ENCODE measurements around the gene OGFR.

The OGFR gene

DNA sequence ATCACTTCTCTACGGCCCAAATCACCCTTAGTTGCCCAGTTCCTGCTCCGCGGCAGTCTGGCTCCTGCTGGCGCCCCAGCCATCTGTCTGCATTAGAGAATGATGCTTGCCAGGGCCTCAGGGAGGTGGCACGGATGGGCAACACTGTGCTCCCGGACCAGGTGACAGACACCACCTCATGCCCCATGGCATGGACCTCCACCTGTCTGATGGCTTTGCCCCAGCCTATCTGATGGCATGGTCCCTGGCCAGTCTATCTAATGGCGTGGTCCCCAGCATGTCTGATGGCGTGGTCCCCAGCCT is 27.2 kb upstream of the OGFR start:
- Histone ChIP-seq H3K9me3 (ENCODE audit: severe bottlenecking) (no peaks in the 10 kb centered on the region), H3K27me3 (ENCODE audit: insufficient read depth, low read depth, severe bottlenecking) (no peaks in the 10 kb centered on the region), H3K27ac (peak overlapping the region; percentile 28), H3K4me3 (ENCODE audit: low read depth, low read length) (no peak overlapping the region), H3K36me3 (no peaks in the 10 kb centered on the region)
- no peak for DNase-seq
- TF ChIP-seq CTCF (IDR thresholded peaks at IDR 0.05; ENCODE audit: low read depth, low read length): no peak

- no peak for TF ChIP-seq CTCF (IDR thresholded peaks at IDR 0.05; ENCODE audit: low read depth, low read length)
- Histone ChIP-seq H3K9me3 (ENCODE audit: severe bottlenecking) (no peaks in the 10 kb centered on the region), H3K27ac (no peak overlapping the region; the same call in 1 of the 2 replicates), H3K4me3 (ENCODE audit: low read depth, low read length) (no peak overlapping the region), H3K36me3 (no peaks in the 10 kb centered on the region), H3K27me3 (ENCODE audit: insufficient read depth, low read depth, severe bottlenecking) (no peaks in the 10 kb centered on the region)
- no peak for DNase-seq
Measured at GRCh38 chr20:62778058-62778457, 26.6 kb upstream of the OGFR start.

DNA sequence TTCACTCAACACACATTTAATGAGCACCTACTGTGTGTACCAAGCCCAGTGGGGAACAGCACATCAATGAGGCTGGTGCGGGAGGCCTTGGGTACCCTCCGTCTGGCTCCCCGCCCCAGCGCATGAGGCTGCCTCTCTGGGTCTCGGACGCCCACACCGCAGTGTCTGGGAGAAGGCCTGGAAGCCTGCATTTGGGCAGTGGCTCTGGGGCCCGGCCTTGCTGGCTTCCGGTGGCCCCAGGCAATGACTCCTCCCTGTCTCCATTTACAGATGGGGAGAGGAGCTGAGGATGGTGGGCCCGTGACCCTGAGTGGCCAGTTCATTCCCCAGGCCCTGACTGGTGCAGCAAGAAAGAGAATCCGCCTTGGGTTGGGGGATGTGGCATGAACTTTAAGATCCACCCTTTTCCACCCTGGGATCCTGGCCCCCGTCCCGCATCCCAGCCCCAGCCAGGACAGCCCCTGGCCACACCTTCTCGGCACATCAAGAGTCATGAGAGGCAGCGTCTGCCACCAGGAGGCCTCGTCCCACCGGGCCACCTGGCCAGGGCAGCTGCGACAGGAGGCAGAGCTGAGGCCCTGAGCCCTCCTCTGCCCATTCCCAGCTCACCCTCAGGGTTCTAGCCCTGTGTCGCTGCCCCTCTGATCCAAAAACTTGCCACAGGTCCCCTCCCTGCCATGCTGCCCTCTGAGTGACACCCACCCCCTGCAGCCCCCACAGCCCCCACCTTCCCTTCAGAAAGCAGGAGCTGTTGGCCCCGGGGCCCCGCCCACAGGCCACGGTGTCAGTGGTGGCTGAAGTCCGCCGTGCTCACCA is 25.8 kb upstream of the OGFR start:
- Histone ChIP-seq H3K9me3 (ENCODE audit: severe bottlenecking) (no peaks in the 10 kb centered on the region), H3K36me3 (no peaks in the 10 kb centered on the region), H3K27ac (peak overlapping the region; percentile 85), H3K27me3 (ENCODE audit: insufficient read depth, low read depth, severe bottlenecking) (no peaks in the 10 kb centered on the region), H3K4me3 (ENCODE audit: low read depth, low read length) (no peak overlapping the region)
- peak; percentile 83 for DNase-seq
- TF ChIP-seq CTCF (IDR thresholded peaks at IDR 0.05; ENCODE audit: low read depth, low read length): peak; percentile 64

DNA sequence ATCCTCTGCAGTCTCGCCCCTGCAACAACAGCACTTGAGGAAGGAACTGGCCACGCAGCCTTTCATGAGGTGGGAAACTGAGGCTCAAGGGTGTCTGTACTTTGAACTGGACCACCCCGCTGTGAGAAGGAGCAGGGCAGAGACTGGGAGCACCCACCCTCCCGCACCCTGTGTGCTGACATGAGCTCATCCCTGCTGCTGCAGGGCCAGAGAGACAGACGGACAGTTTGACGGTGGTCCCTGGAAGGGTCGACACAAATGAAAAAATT is 25.3 kb upstream of the OGFR start:
- no peak for TF ChIP-seq CTCF (IDR thresholded peaks at IDR 0.05; ENCODE audit: low read depth, low read length)

DNA sequence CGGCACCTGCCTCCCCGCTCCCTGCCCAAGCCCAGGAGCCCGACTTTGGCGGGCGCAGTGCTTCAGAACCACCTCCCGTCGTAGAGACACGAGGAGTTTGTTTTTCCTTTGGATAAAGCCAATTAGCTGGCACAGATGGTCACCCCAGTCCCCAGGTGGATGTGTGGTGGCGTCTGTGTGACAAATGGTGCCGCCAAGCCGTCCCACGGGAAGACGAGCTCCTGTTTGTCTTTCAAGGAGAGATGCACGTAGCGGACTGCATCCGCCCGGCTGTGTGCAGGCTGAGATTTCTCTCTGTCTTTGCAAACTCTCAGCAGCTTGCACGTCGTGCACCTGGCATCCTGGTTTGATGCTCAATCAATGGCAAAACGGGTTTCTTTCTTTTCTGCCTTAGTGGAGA is 24.4 kb upstream of the OGFR start:
- peak; percentile 81 for DNase-seq
- TF ChIP-seq CTCF (IDR thresholded peaks at IDR 0.05; ENCODE audit: low read depth, low read length): no peak
- Histone ChIP-seq H3K36me3 (no peaks in the 10 kb centered on the region), H3K9me3 (ENCODE audit: severe bottlenecking) (no peaks in the 10 kb centered on the region), H3K27ac (peak overlapping the region; percentile 85), H3K27me3 (ENCODE audit: insufficient read depth, low read depth, severe bottlenecking) (no peaks in the 10 kb centered on the region), H3K4me3 (ENCODE audit: low read depth, low read length) (no peak overlapping the region)

More for the DNA sequence above, 25.3 kb upstream of the OGFR start:
- no peaks in the 10 kb centered on the region for H3K36me3 ChIP-seq
- no peaks in the 10 kb centered on the region for H3K27me3 ChIP-seq (ENCODE audit: insufficient read depth, low read depth, severe bottlenecking)
- no peak overlapping the region for H3K4me3 ChIP-seq (ENCODE audit: low read depth, low read length)
- H3K9me3 ChIP-seq (ENCODE audit: severe bottlenecking): no peaks in the 10 kb centered on the region
- H3K27ac ChIP-seq: peak overlapping the region; percentile 85
- DNase-seq: no peak

DNA sequence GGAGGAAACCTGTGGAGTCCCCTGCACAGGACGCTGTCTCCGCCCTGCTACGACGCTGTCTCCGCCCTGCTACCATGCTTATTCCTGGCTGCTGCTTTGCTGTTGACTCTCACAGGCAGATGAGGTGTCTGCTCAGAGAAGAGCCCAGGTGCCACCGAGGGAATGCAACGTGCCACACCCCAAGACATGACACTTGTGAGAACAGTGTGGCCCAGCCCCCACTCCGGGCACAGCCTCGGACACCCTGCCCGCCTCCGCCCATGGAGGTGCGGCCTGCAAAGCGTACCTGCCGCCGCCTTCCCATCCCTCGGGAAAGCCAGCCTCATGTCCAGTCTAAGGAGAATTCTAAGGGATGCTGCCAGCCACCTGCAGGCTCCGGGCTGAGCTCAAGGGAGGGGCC is 23.9 kb upstream of the OGFR start:
- H3K4me3 ChIP-seq (ENCODE audit: low read depth, low read length): no peak overlapping the region
- no peak for TF ChIP-seq CTCF (IDR thresholded peaks at IDR 0.05; ENCODE audit: low read depth, low read length)
- no peaks in the 10 kb centered on the region for H3K9me3 ChIP-seq (ENCODE audit: severe bottlenecking)
- no peaks in the 10 kb centered on the region for H3K27me3 ChIP-seq (ENCODE audit: insufficient read depth, low read depth, severe bottlenecking)
- no peaks in the 10 kb centered on the region for H3K36me3 ChIP-seq
- peak overlapping the region; percentile 85 for H3K27ac ChIP-seq
- peak; percentile 31 for DNase-seq
